ENCODE results near the gene CASZ1. TPM values are rescaled to one million over a fixed set of nuclear protein-coding genes. Genes with fewer than 3 reads are reported as not detected.

The CASZ1 gene
- total and polyA plus RNA-seq, 2 donors (not counting 1 experiment from before 2014, with no cell fraction given): 0.34 to 0.50 TPM

- Histone ChIP-seq H3K4me2 (ENCODE audit: extremely low read depth, insufficient read depth, low read length) (no peak overlapping the region), H3K36me3 (ENCODE audit: control insufficient read depth, insufficient read depth, low read length) (no peaks in the 10 kb centered on the region), H3K4me1 (ENCODE audit: control insufficient read depth, extremely low read depth, insufficient read depth, low read length) (no peaks in the 10 kb centered on the region), H3K27ac (ENCODE audit: insufficient read depth, low read length) (no peak overlapping the region), H3K79me2 (ENCODE audit: control insufficient read depth, insufficient read depth, low read length) (no peaks in the 10 kb centered on the region), H3K27me3 (ENCODE audit: control insufficient read depth, insufficient read depth, low read length) (peaks cover 7% of the 10 kb centered on the region), H3K9me3 (ENCODE audit: control insufficient read depth, insufficient read depth, low read depth, low read length) (no peaks in the 10 kb centered on the region), H3K4me3 (replicated peaks in 1 of 4; ENCODE audit: control extremely low read depth in 1 of 4, insufficient read depth in 1 of 4, low read depth in 3 of 4, low read length in 4 of 4) (no peak overlapping the region), H4K20me1 (ENCODE audit: control insufficient read depth, extremely low read depth, insufficient read depth, low read length) (no peaks in the 10 kb centered on the region), H3K9ac (ENCODE audit: insufficient read depth, low read length) (no peak overlapping the region), H2AFZ (ENCODE audit: low read length) (no peak overlapping the region)
- TF ChIP-seq EZH2 (IDR thresholded peaks at IDR 0.05; ENCODE audit: low read length, missing control alignments) (no peak), CTCF (conservative IDR thresholded peaks at IDR 0.05 in 1 of 2, IDR thresholded peaks at IDR 0.05 in 1 of 2; ENCODE audit: low read depth in 1 of 2, low read length in 2 of 2) (no peak)
- no peak for DNase-seq (ENCODE audit: low read depth in 2 of 2)
These were observed 17.8 kb downstream of the CASZ1 start for GRCh38 chr1:10778640-10779039.

DNA sequence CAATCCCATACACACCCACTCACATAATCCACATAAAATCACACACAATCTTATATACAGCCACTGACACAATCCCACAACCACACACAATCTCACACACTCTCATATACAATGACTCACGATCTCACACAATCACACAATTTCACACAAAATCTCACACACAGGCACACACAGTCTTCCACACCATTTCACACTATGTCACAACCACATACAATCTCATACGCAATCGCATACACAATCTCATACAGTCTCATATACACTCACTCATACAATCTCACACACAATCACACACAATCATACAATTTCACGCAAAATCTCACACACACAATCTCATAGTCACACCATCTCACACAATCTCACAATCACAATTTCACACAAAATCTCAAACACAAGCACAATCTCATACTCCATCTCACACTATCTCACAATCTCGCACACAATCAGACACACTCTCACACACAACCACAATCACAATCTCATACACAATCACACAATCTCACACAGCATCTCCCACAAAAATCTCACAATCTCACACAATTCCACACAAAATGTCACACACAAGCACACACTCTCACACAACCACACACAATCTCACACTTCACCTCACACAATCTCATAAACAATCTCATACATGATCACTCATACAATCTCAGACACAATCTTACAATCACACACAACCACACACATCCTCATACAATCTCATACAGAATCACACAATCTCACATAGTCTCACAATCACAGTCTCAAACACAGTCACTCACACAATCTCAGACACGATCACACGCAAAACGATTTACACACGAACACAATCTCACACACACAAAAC, 18.5 kb downstream of the CASZ1 start:
- Histone ChIP-seq H3K27ac (ENCODE audit: insufficient read depth, low read length) (no peak overlapping the region), H3K9me3 (ENCODE audit: control insufficient read depth, insufficient read depth, low read depth, low read length) (no peaks in the 10 kb centered on the region), H3K4me1 (ENCODE audit: control insufficient read depth, extremely low read depth, insufficient read depth, low read length) (no peaks in the 10 kb centered on the region), H2AFZ (ENCODE audit: low read length) (no peak overlapping the region), H3K9ac (ENCODE audit: insufficient read depth, low read length) (no peak overlapping the region), H3K4me3 (replicated peaks in 1 of 4; ENCODE audit: control extremely low read depth in 1 of 4, insufficient read depth in 1 of 4, low read depth in 3 of 4, low read length in 4 of 4) (no peak overlapping the region), H4K20me1 (ENCODE audit: control insufficient read depth, extremely low read depth, insufficient read depth, low read length) (no peaks in the 10 kb centered on the region), H3K36me3 (ENCODE audit: control insufficient read depth, insufficient read depth, low read length) (no peaks in the 10 kb centered on the region), H3K27me3 (ENCODE audit: control insufficient read depth, insufficient read depth, low read length) (peaks cover 7% of the 10 kb centered on the region), H3K4me2 (ENCODE audit: extremely low read depth, insufficient read depth, low read length) (no peak overlapping the region), H3K79me2 (ENCODE audit: control insufficient read depth, insufficient read depth, low read length) (no peaks in the 10 kb centered on the region)
- no peak for TF ChIP-seq EZH2 (IDR thresholded peaks at IDR 0.05; ENCODE audit: low read length, missing control alignments)
- TF ChIP-seq CTCF (conservative IDR thresholded peaks at IDR 0.05 in 1 of 2, IDR thresholded peaks at IDR 0.05 in 1 of 2; ENCODE audit: low read depth in 1 of 2, low read length in 2 of 2): no peak
- DNase-seq (ENCODE audit: low read depth in 2 of 2): no peak

GRCh38 chr1:10776190-10776905, 20.1 kb downstream of the CASZ1 start:
- H4K20me1 ChIP-seq (ENCODE audit: control insufficient read depth, extremely low read depth, insufficient read depth, low read length): no peaks in the 10 kb centered on the region
- H3K9me3 ChIP-seq (ENCODE audit: control insufficient read depth, insufficient read depth, low read depth, low read length): no peaks in the 10 kb centered on the region
- H3K4me1 ChIP-seq (ENCODE audit: control insufficient read depth, extremely low read depth, insufficient read depth, low read length): no peaks in the 10 kb centered on the region
- H3K36me3 ChIP-seq (ENCODE audit: control insufficient read depth, insufficient read depth, low read length): no peaks in the 10 kb centered on the region
- no peak overlapping the region for H3K4me3 ChIP-seq (replicated peaks in 1 of 4; ENCODE audit: control extremely low read depth in 1 of 4, insufficient read depth in 1 of 4, low read depth in 3 of 4, low read length in 4 of 4)
- DNase-seq (ENCODE audit: low read depth in 2 of 2): no peak
- H3K9ac ChIP-seq (ENCODE audit: insufficient read depth, low read length): no peak overlapping the region
- no peak overlapping the region for H3K4me2 ChIP-seq (ENCODE audit: extremely low read depth, insufficient read depth, low read length)
- H3K27me3 ChIP-seq (ENCODE audit: control insufficient read depth, insufficient read depth, low read length): peaks cover 11% of the 10 kb centered on the region
- H3K27ac ChIP-seq (ENCODE audit: insufficient read depth, low read length): no peak overlapping the region
- H2AFZ ChIP-seq (ENCODE audit: low read length): no peak overlapping the region
- H3K79me2 ChIP-seq (ENCODE audit: control insufficient read depth, insufficient read depth, low read length): no peaks in the 10 kb centered on the region
- no peak for TF ChIP-seq EZH2 (IDR thresholded peaks at IDR 0.05; ENCODE audit: low read length, missing control alignments)
- TF ChIP-seq CTCF (conservative IDR thresholded peaks at IDR 0.05 in 1 of 2, IDR thresholded peaks at IDR 0.05 in 1 of 2; ENCODE audit: low read depth in 1 of 2, low read length in 2 of 2): no peak
